Suprapubic skin (tissue), 4 donors: ENCODE measurements around the gene SF3B5. TPM values are rescaled to one million over a fixed set of nuclear protein-coding genes. Genes with fewer than 3 reads are reported as not detected.
A peak's percentile ranks its signal among the peaks of the same experiment; 100 is the strongest.

ENCODE experiments used
- DNase-seq, 2 donors: peaks; one replicate each; pipeline ENCODE4 v3.0.0-alpha.2; 2019; ENCODE audit warnings: low spot score in 2 of 2
- H3K27ac ChIP-seq: fragments of 200-600 bp; sonication (generic); one replicate; pipeline ENCODE4 v1.5.1; 2019
- H3K27me3 ChIP-seq: fragments of 200-600 bp; sonication (generic); one replicate; pipeline ENCODE4 v1.5.1; 2019
- H3K36me3 ChIP-seq: fragments of 200-600 bp; sonication (generic); one replicate; pipeline ENCODE4 v1.5.1; 2019
- H3K4me1 ChIP-seq: fragments of 200-600 bp; sonication (generic); one replicate; pipeline ENCODE4 v1.5.1; 2019
- H3K4me3 ChIP-seq: fragments of 200-600 bp; sonication (generic); one replicate; pipeline ENCODE4 v1.5.1; 2019; ENCODE audit warnings: mild to moderate bottlenecking
- H3K9me3 ChIP-seq: fragments of 200-600 bp; sonication (generic); one replicate; pipeline ENCODE4 v1.5.1; 2019
- CTCF ChIP-seq, 2 donors: fragments of 200-600 bp in 1 of 2; fragments of 450-650 bp in 1 of 2; sonication (generic) in 1 of 2; IDR thresholded peaks; one replicate each; pipeline ENCODE4 v1.5.1; 2016 to 2019; ENCODE audit warnings: antibody characterized with exemption in 2 of 2, mild to moderate bottlenecking in 1 of 2, moderate library complexity in 1 of 2
- EP300 ChIP-seq: sonication (generic); formaldehyde crosslinking; IDR thresholded peaks from one replicate; pipeline ENCODE4 v1.6.1; 2017; ENCODE audit warnings: antibody characterized with exemption
- POLR2A ChIP-seq, 2 donors: fragments of 450-650 bp; IDR thresholded peaks; one replicate each; pipeline ENCODE4 v1.6.1; 2017; ENCODE audit warnings: antibody characterized with exemption in 2 of 2, mild to moderate bottlenecking in 2 of 2, moderate library complexity in 2 of 2
- POLR2AphosphoS5 ChIP-seq, 3 donors: sonication (generic); formaldehyde crosslinking; IDR thresholded peaks; one replicate each; pipeline ENCODE4 v1.6.1; 2017; ENCODE audit warnings: antibody characterized with exemption in 3 of 3
- WGBS: methylation state at CpG from one replicate; pipeline ENCODE4 v1.1.5; 2018; 5-methylcytosine and 5-hydroxymethylcytosine counted together
- total RNA-seq, 4 donors: library from RNA; depleted of rRNA; stranded (reverse); fragments of >200 nt; gene quantifications; one replicate each; pipeline ENCODE4 v1.1.0, GENCODE V29; 2016

The SF3B5 gene
- total RNA-seq, 4 donors from 2014 or later = 111 to 218 (median 173) TPM

- Histone ChIP-seq H3K9me3 (no peaks in the 10 kb centered on the region), H3K4me3 (no peak overlapping the region), H3K4me1 (no peaks in the 10 kb centered on the region), H3K27me3 (no peaks in the 10 kb centered on the region), H3K36me3 (no peaks in the 10 kb centered on the region), H3K27ac (no peak overlapping the region)
- DNase-seq = no peak
- no peak for TF ChIP-seq CTCF (IDR thresholded peaks at IDR 0.05)
- no peak for TF ChIP-seq POLR2A (IDR thresholded peaks at IDR 0.05)
- no peak for TF ChIP-seq POLR2AphosphoS5 (IDR thresholded peaks at IDR 0.05)
- no peak for TF ChIP-seq EP300
- WGBS = 67% methylated on average over 1 of the region's 1 CpG
Measured at GRCh38 chr6:144106206-144106605, 10.8 kb upstream of the SF3B5 start.

- Histone ChIP-seq H3K27ac (no peak overlapping the region), H3K27me3 (no peaks in the 10 kb centered on the region), H3K36me3 (no peaks in the 10 kb centered on the region), H3K4me3 (no peak overlapping the region), H3K4me1 (no peaks in the 10 kb centered on the region), H3K9me3 (no peaks in the 10 kb centered on the region)
- no peak for DNase-seq
- 0% methylated on average over 2 of the region's 2 CpGs for WGBS
- TF ChIP-seq POLR2AphosphoS5 (IDR thresholded peaks at IDR 0.05) (no peak), EP300 (no peak), CTCF (IDR thresholded peaks at IDR 0.05) (peak; percentile 27 to 34), POLR2A (IDR thresholded peaks at IDR 0.05) (no peak)
Measured at GRCh38 chr6:144104898-144105487, 9.6 kb upstream of the SF3B5 start.

- Histone ChIP-seq H3K27ac (no peak overlapping the region), H3K36me3 (no peaks in the 10 kb centered on the region), H3K27me3 (no peaks in the 10 kb centered on the region), H3K9me3 (no peaks in the 10 kb centered on the region), H3K4me1 (no peaks in the 10 kb centered on the region), H3K4me3 (no peak overlapping the region)
- 53% methylated on average over 4 of the region's 4 CpGs for WGBS
- TF ChIP-seq EP300 (no peak), POLR2A (IDR thresholded peaks at IDR 0.05) (no peak), CTCF (IDR thresholded peaks at IDR 0.05) (no peak), POLR2AphosphoS5 (IDR thresholded peaks at IDR 0.05) (no peak)
- DNase-seq = no peak
Measured at GRCh38 chr6:144104488-144104887, 9.1 kb upstream of the SF3B5 start.

GRCh38 chr6:144103026-144103563, 7.7 kb upstream of the SF3B5 start:
- no peak for TF ChIP-seq EP300
- no peak for TF ChIP-seq POLR2A (IDR thresholded peaks at IDR 0.05)
- no peak for TF ChIP-seq POLR2AphosphoS5 (IDR thresholded peaks at IDR 0.05)
- TF ChIP-seq CTCF (IDR thresholded peaks at IDR 0.05) = no peak
- no peak for DNase-seq
- H3K4me1 ChIP-seq = no peaks in the 10 kb centered on the region
- no peaks in the 10 kb centered on the region for H3K27me3 ChIP-seq
- no peaks in the 10 kb centered on the region for H3K9me3 ChIP-seq
- H3K27ac ChIP-seq = no peak overlapping the region
- WGBS = 80% methylated on average over 4 of the region's 4 CpGs
- H3K36me3 ChIP-seq = no peaks in the 10 kb centered on the region
- no peak overlapping the region for H3K4me3 ChIP-seq

GRCh38 chr6:144098993-144099392, 3.6 kb upstream of the SF3B5 start:
- H3K27ac ChIP-seq = no peak overlapping the region
- DNase-seq = no peak
- 93% methylated on average over 3 of the region's 3 CpGs for WGBS
- no peak overlapping the region for H3K4me3 ChIP-seq
- no peaks in the 10 kb centered on the region for H3K27me3 ChIP-seq
- H3K36me3 ChIP-seq = no peaks in the 10 kb centered on the region
- H3K9me3 ChIP-seq = no peaks in the 10 kb centered on the region
- peaks cover 15% of the 10 kb centered on the region for H3K4me1 ChIP-seq
- TF ChIP-seq CTCF (IDR thresholded peaks at IDR 0.05) (no peak), EP300 (no peak), POLR2A (IDR thresholded peaks at IDR 0.05) (no peak), POLR2AphosphoS5 (IDR thresholded peaks at IDR 0.05) (no peak)
